Calu3 (cell line): ENCODE results near the gene PI4KA. TPM values are rescaled to one million over a fixed set of nuclear protein-coding genes. Genes with fewer than 3 reads are reported as not detected.

Source experiments
- BruUV-seq: library from RNA; stranded (reverse); fragments of 400-500 nt; replicated peaks from 2 replicates; lab custom pipeline; 2021; lab: Mats Ljungman, UMichigan
- CTCF ChIA-PET: fragments of 300-600 bp; sonication (Branson Sonifier 250); formaldehyde crosslinking; loops from one replicate; lab custom pipeline; 2022; ENCODE audit warnings: antibody characterized with exemption; lab: Charles Lee
- DNase-seq: peaks from one replicate; pipeline ENCODE4 v3.0.0; 2022
- H3K27ac Mint-ChIP-seq: one replicate; pipeline ENCODE4 v1.8.0; 2022; ENCODE audit warnings: mixed read lengths; ENCODE audit not compliant: unreplicated experiment
- H3K27me3 Mint-ChIP-seq: one replicate; pipeline ENCODE4 v1.8.0; 2022; ENCODE audit warnings: mixed read lengths; ENCODE audit not compliant: unreplicated experiment
- H3K36me3 Mint-ChIP-seq: one replicate; pipeline ENCODE4 v1.8.0; 2022; ENCODE audit warnings: mild to moderate bottlenecking, moderate library complexity, mixed read lengths; ENCODE audit not compliant: insufficient read depth, unreplicated experiment
- H3K4me1 Mint-ChIP-seq: one replicate; pipeline ENCODE4 v1.8.0; 2022; ENCODE audit warnings: mild to moderate bottlenecking, low read depth, mixed read lengths; ENCODE audit not compliant: unreplicated experiment
- H3K4me3 Mint-ChIP-seq: one replicate; pipeline ENCODE4 v1.8.0; 2022; ENCODE audit warnings: mild to moderate bottlenecking, low read depth, moderate library complexity, mixed read lengths; ENCODE audit not compliant: unreplicated experiment
- H3K9me3 Mint-ChIP-seq: one replicate; pipeline ENCODE4 v1.8.0; 2022; ENCODE audit warnings: low read depth, mixed read lengths; ENCODE audit not compliant: unreplicated experiment
- intact Hi-C: fragments of 100-400 bp; cut with micrococcal nuclease; formaldehyde crosslinking; loops from one replicate; pipeline ENCODE4 v1.10.0; 2022; ENCODE audit not compliant: unreplicated experiment
- total RNA-seq: library from RNA; stranded (reverse); gene quantifications from 2 replicates; pipeline ENCODE4 v1.2.3, GENCODE V29; 2022
- TF ChIP-seq, protein P1 (sequence below): fragments of 200-600 bp; IDR thresholded peaks from one replicate; pipeline ENCODE4 v1.8.0; 2022; ENCODE audit warnings: antibody characterized with exemption; ENCODE audit not compliant: unreplicated experiment

The PI4KA gene
- total RNA-seq, 1 experiment from 2014 or later, result 77.9 TPM

DNA sequence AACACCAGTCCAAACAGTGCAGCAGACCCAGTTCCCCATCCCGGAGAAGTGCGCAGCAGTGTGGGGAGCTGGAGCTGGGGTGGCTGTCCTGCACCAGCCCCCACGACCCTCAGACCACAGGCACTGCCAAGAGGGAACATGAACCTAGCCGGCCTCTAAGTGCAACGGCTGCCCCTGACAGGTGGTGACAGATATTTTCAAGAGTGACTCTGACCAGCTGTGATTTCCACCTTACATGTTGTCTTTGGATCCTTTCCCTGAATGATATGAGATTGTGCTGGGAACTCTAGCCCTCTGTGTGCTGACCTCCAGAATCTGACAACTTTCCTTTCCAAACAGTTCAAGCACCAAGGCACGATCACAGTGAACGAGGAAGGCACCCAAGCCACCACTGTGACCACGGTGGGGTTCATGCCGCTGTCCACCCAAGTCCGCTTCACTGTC, 72.1 kb downstream of the PI4KA start:
- no peak overlapping the region for H3K4me3 Mint-ChIP-seq
- intact Hi-C loops, result no loop called here
- DNase-seq, result no peak
- TF ChIP-seq, protein P1, sequence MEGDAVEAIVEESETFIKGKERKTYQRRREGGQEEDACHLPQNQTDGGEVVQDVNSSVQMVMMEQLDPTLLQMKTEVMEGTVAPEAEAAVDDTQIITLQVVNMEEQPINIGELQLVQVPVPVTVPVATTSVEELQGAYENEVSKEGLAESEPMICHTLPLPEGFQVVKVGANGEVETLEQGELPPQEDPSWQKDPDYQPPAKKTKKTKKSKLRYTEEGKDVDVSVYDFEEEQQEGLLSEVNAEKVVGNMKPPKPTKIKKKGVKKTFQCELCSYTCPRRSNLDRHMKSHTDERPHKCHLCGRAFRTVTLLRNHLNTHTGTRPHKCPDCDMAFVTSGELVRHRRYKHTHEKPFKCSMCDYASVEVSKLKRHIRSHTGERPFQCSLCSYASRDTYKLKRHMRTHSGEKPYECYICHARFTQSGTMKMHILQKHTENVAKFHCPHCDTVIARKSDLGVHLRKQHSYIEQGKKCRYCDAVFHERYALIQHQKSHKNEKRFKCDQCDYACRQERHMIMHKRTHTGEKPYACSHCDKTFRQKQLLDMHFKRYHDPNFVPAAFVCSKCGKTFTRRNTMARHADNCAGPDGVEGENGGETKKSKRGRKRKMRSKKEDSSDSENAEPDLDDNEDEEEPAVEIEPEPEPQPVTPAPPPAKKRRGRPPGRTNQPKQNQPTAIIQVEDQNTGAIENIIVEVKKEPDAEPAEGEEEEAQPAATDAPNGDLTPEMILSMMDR, result no peak
- H3K9me3 Mint-ChIP-seq, result no peaks in the 10 kb centered on the region
- peaks cover 9% of the 10 kb centered on the region for H3K4me1 Mint-ChIP-seq
- no peaks in the 10 kb centered on the region for H3K27me3 Mint-ChIP-seq
- no peak overlapping the region for H3K27ac Mint-ChIP-seq
- CTCF ChIA-PET, result no interaction called here
- peaks cover 17% of the 10 kb centered on the region for H3K36me3 Mint-ChIP-seq
- no TSS peak for BruUV-seq

DNA sequence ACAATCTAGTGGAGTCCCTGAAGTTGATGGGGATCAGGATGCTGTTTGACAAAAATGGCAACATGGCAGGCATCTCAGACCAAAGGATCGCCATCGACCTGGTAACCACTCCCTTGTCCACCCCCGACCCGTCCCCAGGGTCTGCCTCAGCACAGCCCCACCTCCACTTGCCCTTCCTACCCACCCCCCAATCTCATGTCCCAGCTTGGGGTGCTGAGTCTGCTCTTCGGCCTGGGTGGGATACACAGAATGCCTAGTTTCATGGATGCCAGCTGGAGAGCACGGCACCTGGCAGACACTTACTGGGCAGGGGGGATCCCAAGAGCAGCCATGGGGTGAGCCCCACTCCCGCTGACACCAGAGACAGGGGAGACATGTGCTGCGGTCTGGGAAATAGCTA, 72.6 kb downstream of the PI4KA start:
- no TSS peak for BruUV-seq
- DNase-seq, result no peak
- TF ChIP-seq, protein P1, result no peak
- intact Hi-C loops, result no loop called here
- CTCF ChIA-PET, result no interaction called here
- H3K4me3 Mint-ChIP-seq, result no peak overlapping the region
- H3K36me3 Mint-ChIP-seq, result peaks cover 13% of the 10 kb centered on the region
- peaks cover 5% of the 10 kb centered on the region for H3K4me1 Mint-ChIP-seq
- no peaks in the 10 kb centered on the region for H3K27me3 Mint-ChIP-seq
- H3K27ac Mint-ChIP-seq, result no peak overlapping the region
- no peaks in the 10 kb centered on the region for H3K9me3 Mint-ChIP-seq

DNA sequence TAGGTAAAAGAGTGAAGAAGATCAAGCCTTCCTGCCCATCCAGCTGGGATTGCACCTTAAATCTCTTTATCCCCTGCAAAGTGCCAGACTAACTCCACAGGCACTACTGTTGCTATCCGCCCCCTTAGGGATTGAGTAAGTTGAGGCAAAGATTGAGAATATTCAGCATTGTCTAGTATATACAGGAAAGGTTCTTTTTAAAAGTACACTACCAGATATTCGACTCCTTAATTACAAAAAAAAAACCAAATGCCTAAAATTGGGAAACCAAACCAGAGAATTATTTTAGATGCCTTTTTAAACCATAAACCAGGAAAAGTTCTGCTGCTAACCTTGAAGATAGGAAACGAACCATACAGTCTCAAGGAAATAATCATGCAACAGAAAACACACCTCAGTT, 73.2 kb downstream of the PI4KA start:
- intact Hi-C loops, result no loop called here
- H3K4me1 Mint-ChIP-seq, result no peaks in the 10 kb centered on the region
- H3K36me3 Mint-ChIP-seq, result peaks cover 7% of the 10 kb centered on the region
- BruUV-seq, result no TSS peak
- TF ChIP-seq, protein P1, result no peak
- CTCF ChIA-PET, result interaction anchor here (1.0 kb wide), 1 partner anchor 10 kb away, joined by 6 read pairs; no protein-coding TSS in a partner anchor
- H3K9me3 Mint-ChIP-seq, result no peaks in the 10 kb centered on the region
- no peak overlapping the region for H3K27ac Mint-ChIP-seq
- no peaks in the 10 kb centered on the region for H3K27me3 Mint-ChIP-seq
- DNase-seq, result no peak
- no peak overlapping the region for H3K4me3 Mint-ChIP-seq

DNA sequence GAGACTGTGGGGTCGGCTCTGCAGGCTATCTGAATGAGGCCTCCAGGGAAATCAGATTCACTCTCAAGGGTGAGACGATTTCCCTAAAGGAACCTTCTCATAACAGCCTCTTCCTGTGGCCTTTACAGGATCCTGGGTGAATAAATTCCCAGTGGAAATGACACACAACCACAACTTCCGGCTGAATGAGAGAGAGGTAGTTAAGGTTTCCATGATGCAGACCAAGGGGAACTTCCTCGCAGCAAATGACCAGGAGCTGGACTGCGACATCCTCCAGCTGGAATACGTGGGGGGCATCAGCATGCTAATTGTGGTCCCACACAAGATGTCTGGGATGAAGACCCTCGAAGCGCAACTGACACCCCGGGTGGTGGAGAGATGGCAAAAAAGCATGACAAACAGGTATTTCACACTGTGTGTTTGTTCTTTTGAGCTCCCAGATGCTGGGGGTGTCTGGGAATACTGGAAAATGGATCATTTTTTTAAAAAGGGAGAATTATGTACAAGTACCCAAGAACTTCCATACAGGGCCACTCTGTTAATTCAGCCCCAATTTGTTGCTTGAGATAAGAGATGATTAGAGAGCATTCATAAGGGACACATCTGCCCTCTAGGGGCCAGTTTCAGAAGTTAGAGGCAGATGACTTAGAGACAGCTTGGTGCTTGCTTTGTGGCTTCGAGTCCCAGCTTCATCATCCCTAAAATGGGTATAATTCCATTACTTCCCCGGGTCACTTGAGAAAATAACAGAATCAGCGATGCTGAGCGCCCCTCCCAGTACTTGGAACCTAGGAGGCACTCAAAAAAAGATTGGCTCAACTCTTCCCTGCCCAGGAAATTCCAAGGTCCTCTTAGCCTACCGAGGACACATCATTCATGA, 74.5 kb downstream of the PI4KA start:
- H3K9me3 Mint-ChIP-seq, result no peaks in the 10 kb centered on the region
- peaks cover 7% of the 10 kb centered on the region for H3K36me3 Mint-ChIP-seq
- no peak overlapping the region for H3K4me3 Mint-ChIP-seq
- peak; percentile 48 for DNase-seq
- TF ChIP-seq, protein P1, result peak; percentile 62
- H3K27me3 Mint-ChIP-seq, result no peaks in the 10 kb centered on the region
- no TSS peak for BruUV-seq
- no peaks in the 10 kb centered on the region for H3K4me1 Mint-ChIP-seq
- intact Hi-C loops, result no loop called here
- H3K27ac Mint-ChIP-seq, result no peak overlapping the region
- CTCF ChIA-PET, result interaction anchor here (0.6 to 1.6 kb wide), 4 partner anchors 12 to 1282 kb away, joined by 3 to 6 read pairs (median 5); no protein-coding TSS in a partner anchor
